LNCaP clone FGC (cell line): ENCODE measurements around the gene SSR4.

ENCODE experiments used
- DNase-seq: peaks from one replicate; pipeline ENCODE4 v3.0.0-alpha.2; 2011; ENCODE audit warnings: low read depth
- H3K4me3 ChIP-seq: 2 replicates; pipeline ENCODE4 v1.5.1; 2011; ENCODE audit warnings: mild to moderate bottlenecking, low read depth, low read length, control low read depth
- CTCF ChIP-seq: IDR thresholded peaks from 2 replicates; pipeline ENCODE4 v1.5.1; 2012; ENCODE audit warnings: mild to moderate bottlenecking; ENCODE audit not compliant: control insufficient read depth, insufficient read depth; ENCODE audit errors: extremely low read depth

The SSR4 gene

GRCh38 chrX:153802513-153803045, 8.1 kb downstream of the SSR4 start:
- no peak for DNase-seq
- TF ChIP-seq CTCF, result no peak
- no peak overlapping the region for H3K4me3 ChIP-seq

- no peak for TF ChIP-seq CTCF
- DNase-seq, result no peak
- H3K4me3 ChIP-seq, result no peak overlapping the region
Observed at GRCh38 chrX:153803211-153804099, 9.0 kb downstream of the SSR4 start.

- TF ChIP-seq CTCF, result no peak
- no peak overlapping the region for H3K4me3 ChIP-seq
- DNase-seq, result no peak
Observed at GRCh38 chrX:153804100-153804595, 9.7 kb downstream of the SSR4 start.

GRCh38 chrX:153804621-153805020, 10.2 kb downstream of the SSR4 start:
- H3K4me3 ChIP-seq, result no peak overlapping the region
- DNase-seq, result no peak
- no peak for TF ChIP-seq CTCF

- no peak for TF ChIP-seq CTCF
- no peak for DNase-seq
- no peak overlapping the region for H3K4me3 ChIP-seq
Observed at GRCh38 chrX:153805436-153805835, 11.0 kb downstream of the SSR4 start.

GRCh38 chrX:153806999-153807575, 12.6 kb downstream of the SSR4 start:
- TF ChIP-seq CTCF, result no peak

More at GRCh38 chrX:153806999-153807575, 12.6 kb downstream of the SSR4 start:
- no peak overlapping the region for H3K4me3 ChIP-seq
- DNase-seq, result no peak
